Fibroblast of villous mesenchyme (primary cell): ENCODE data around the gene BBS9. TPM values are rescaled to one million over a fixed set of nuclear protein-coding genes. Genes with fewer than 3 reads are reported as not detected.
"Not testable (repeated sequence)": the region's sequence is repeated elsewhere in the genome, so short reads cannot be mapped to it uniquely, and the experiment has no call there.

Experiments
- DNase-seq: peaks from one replicate; pipeline ENCODE4 v3.0.0-alpha.2; 2010; ENCODE audit warnings: low read depth
- H3K4me3 ChIP-seq: 2 replicates; pipeline ENCODE4 v1.5.1; 2011; ENCODE audit warnings: low read depth, mild to moderate bottlenecking, low read length
- total RNA-seq: library from RNA; depleted of rRNA; stranded (reverse); fragments of >200 nt; gene quantifications from 2 replicates; pipeline ENCODE4 v1.2.3, GENCODE V29; 2012
- TF ChIP-seq, protein P1 (sequence below): IDR thresholded peaks from 2 replicates; pipeline ENCODE4 v1.5.1; 2012; ENCODE audit warnings: low read depth, mild to moderate bottlenecking, low read length; ENCODE audit not compliant: insufficient read depth

Gene BBS9
- total RNA-seq, 1 donor: 20.7 TPM

DNA sequence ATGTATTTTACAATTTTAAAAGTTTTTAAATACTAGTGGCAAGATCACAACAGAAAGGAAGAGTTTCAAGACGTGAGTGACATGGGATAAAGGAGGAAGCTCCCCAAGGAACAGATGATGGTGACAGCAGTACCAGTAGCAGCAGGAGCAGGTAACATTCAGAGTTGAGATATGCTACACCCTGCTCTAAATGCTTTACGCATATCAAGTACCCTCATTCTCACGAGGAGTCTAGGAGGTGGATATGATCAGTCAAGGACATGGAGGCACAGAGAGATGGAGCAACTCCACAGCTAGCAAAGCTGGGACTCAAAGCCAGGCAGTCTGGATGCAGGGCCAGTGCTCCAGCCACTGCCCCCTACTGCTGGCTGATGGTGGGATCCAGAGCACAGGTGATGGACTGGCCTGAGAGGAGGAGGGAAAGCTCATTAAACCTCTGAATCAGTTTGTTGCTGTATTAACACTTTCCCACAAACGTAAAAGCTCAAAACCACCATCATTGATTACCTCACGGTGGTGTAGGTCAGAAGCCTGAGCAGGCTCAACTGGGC, 37.6 kb upstream of the BBS9 start:
- no peak for DNase-seq
- H3K4me3 ChIP-seq: no peak overlapping the region
- TF ChIP-seq, protein P1, sequence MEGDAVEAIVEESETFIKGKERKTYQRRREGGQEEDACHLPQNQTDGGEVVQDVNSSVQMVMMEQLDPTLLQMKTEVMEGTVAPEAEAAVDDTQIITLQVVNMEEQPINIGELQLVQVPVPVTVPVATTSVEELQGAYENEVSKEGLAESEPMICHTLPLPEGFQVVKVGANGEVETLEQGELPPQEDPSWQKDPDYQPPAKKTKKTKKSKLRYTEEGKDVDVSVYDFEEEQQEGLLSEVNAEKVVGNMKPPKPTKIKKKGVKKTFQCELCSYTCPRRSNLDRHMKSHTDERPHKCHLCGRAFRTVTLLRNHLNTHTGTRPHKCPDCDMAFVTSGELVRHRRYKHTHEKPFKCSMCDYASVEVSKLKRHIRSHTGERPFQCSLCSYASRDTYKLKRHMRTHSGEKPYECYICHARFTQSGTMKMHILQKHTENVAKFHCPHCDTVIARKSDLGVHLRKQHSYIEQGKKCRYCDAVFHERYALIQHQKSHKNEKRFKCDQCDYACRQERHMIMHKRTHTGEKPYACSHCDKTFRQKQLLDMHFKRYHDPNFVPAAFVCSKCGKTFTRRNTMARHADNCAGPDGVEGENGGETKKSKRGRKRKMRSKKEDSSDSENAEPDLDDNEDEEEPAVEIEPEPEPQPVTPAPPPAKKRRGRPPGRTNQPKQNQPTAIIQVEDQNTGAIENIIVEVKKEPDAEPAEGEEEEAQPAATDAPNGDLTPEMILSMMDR: no peak

DNA sequence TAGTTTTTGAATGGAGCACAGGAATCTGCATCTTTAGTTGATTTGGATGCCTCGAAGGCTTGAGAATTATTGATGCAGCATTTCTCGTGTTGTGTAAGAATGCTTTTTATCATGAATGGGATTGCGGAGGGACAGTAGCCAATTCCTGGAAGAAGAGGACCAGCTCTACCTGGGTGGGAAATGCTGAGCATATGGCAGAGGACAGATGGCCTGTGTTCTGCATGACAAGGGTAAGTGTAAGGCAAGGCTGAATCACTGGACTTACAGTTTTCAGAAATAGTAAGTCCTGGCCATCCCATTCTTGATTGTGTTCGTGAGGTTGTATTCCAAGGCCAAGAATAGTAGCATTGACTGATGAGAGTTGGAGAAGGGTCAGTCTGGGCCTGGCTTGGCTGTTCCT, 36.1 kb upstream of the BBS9 start:
- TF ChIP-seq, protein P1: no peak
- H3K4me3 ChIP-seq: no peak overlapping the region
- DNase-seq: no peak

DNA sequence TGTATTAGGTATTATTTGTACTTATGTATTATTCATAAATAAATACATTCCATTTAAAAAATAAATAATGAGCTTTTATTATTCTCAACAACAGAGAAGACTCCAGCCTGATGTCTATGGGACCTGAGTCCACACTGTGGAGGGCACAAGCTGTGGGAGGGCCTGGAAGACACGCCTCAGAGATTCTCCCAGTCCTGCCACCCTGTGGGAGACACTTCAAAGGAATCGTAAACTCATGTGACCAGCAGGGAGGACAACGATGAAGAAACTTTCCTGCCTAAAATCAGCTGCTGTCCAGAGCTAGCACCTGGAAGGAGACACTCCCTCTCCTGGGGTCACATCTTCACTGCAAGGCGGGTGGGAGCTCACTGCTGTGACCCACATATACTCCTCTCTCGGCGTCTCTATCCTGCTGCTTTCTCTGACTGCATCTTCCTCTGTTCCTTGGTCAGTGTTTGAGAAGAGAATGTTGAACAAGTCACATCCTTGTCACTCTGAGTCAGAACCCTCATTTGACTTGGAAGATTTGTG, 34.6 kb upstream of the BBS9 start:
- not testable (repeated sequence) for H3K4me3 ChIP-seq, DNase-seq

DNA sequence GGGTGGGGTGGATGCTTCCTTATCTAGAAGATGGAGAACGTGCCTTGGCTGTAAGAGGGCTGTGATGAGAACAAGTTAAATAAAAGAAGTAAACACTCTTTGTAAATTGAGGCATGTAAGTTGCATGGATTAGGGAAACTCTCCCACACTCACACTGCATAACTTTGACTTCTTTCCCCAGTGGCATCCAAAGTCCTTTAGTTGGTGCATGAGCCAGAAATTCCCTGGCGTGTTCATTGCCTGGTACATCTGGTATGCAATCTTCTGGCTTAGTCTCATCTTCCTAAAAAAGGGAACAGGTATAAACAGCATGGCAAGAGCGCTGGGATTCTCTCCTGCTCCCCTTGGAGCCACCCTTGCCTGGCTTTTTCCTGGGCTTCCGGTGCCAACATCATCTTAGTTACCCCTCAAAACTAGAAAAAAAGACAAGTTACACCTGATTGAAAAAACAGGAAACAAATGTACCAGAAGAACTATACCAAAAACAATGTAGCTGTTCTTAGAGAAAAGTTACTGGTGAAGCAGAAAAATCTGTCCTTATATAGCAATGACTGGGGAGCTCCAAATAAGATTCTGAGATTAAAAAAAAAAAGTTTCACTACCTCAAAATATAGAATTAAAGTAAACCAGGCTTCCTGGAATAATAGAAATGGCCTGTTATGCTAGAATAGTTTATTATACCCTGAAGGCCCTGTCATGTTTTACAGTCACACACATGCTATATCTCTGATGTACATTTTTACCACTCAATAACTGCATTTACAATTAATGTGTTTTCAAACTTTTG, 30.0 kb upstream of the BBS9 start:
- H3K4me3 ChIP-seq: no peak overlapping the region
- DNase-seq: no peak
- TF ChIP-seq, protein P1: no peak

DNA sequence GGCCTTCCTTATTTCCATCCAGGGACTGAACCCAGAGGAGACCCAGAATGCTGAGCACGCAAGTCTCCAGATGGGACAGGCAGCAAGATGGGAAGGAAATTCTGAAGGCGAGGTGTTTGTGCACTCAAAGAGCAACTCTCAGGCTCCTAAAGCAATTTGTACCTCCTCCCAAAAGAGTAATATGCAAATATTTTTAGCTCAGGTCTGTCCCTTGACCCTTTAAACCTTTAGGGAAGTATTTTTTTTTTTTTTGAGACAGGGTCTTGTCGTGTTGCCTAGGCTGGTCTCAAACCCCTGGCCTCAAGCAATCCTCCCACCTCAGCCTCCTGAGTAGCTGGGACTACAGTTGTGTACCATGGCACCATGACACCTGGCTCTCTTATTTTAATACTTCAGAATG, 28.6 kb upstream of the BBS9 start:
- no peak overlapping the region for H3K4me3 ChIP-seq
- DNase-seq: no peak
- TF ChIP-seq, protein P1: no peak

DNA sequence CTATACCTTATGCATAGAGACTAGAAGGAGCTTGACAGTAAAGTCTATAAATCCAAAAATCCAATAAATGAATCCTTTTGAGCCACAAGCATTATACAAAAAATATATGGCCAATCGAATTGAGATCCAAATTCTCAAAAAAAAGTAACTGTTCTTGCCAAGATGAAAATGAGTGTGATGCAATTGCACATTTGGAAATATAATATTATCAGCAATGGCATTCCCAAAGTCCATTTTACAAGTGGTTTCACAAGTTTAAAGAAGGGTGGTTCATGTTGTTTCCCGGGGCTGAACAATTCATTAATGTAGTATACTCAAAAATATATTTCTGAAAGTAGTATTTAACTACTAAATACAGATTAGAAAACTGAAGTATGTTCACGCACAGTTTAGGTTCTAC, 27.5 kb upstream of the BBS9 start:
- TF ChIP-seq, protein P1: no peak
- peak; percentile 19 for DNase-seq
- no peak overlapping the region for H3K4me3 ChIP-seq

DNA sequence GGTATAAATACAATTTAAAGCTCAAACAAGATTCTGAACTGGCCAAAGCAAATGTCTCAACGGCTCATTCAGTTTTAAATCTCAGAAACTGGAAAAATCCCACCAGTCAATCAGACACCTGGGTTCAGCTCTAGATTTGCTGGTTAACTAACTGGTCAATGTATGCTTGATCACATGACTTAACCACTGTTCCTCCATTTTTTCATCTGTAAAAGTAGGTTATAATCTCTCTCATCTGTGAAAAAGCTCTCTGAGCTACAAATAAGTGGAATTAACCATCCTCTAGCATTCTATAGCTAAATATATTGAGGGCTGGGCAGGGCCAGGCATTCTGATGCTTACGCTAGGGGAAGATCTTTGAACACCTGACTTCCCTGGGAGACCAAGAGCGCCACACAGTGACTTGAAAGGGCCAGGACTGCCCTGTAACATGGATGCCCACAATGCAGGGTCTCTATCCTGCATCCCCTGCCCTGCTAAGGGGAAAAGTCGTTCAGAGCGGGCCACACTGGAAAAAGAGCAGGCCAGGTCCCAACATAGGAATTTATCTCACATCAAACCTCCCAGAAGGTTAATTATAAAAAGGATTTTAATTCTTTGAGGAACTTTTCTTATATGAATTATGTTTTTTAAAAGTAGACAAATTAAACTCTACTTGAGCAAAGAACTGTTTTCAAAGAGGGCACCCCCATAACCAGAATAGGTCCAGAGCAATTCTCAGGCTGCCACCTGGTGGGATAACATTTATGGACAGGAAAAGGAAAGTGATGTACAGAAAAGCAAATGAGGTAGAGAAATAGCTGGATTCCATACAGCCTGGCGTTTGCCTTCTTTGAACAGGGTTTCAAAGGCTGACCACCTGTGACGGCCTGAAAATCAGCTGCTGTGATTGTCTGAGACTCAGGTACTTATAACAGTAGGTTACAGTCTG, 22.0 kb upstream of the BBS9 start:
- H3K4me3 ChIP-seq: peak overlapping the region; percentile 80
- TF ChIP-seq, protein P1: peak; percentile 48
- peak; percentile 62 for DNase-seq
